ENCODE data around the gene FBXW5. TPM values are rescaled to one million over a fixed set of nuclear protein-coding genes. Genes with fewer than 3 reads are reported as not detected.

The FBXW5 gene
- polyA plus RNA-seq, 1 donor from 2014 or later: 138 TPM

GRCh38 chr9:136899196-136899595 is 45.3 kb downstream of the FBXW5 start:
- no peaks in the 10 kb centered on the region for H3K79me2 ChIP-seq (replicated peaks; ENCODE audit: insufficient read depth, low read length)
- no peaks in the 10 kb centered on the region for H3K36me3 ChIP-seq (ENCODE audit: insufficient read depth, low read length)
- H3K9me3 ChIP-seq (ENCODE audit: low read length): no peaks in the 10 kb centered on the region
- H3K9me2 ChIP-seq (ENCODE audit: insufficient read depth, low read length): no peaks in the 10 kb centered on the region
- no peak overlapping the region for H3K4me2 ChIP-seq (ENCODE audit: low read length)
- no peak overlapping the region for H2AFZ ChIP-seq (ENCODE audit: low read depth, low read length)
- H3K27ac ChIP-seq (ENCODE audit: low read length): no peak overlapping the region
- no peak overlapping the region for H3K9ac ChIP-seq (ENCODE audit: low read length)
- H4K20me1 ChIP-seq (ENCODE audit: insufficient read depth): no peaks in the 10 kb centered on the region
- H3K27me3 ChIP-seq (ENCODE audit: insufficient read depth, low read depth, low read length): no peaks in the 10 kb centered on the region
- H3F3A ChIP-seq (ENCODE audit: insufficient read depth, low read length, poor library complexity, severe bottlenecking): no peaks in the 10 kb centered on the region
- H3K4me3 ChIP-seq (ENCODE audit: low read length): no peak overlapping the region
- no peak for TF ChIP-seq MXI1 (conservative IDR thresholded peaks at IDR 0.05; ENCODE audit: poor library complexity, severe bottlenecking)
- no peak for TF ChIP-seq TAF1 (IDR thresholded peaks at IDR 0.05; ENCODE audit: low read depth)
- TF ChIP-seq RAD21 (conservative IDR thresholded peaks at IDR 0.05): no peak
- TF ChIP-seq, protein P1, sequence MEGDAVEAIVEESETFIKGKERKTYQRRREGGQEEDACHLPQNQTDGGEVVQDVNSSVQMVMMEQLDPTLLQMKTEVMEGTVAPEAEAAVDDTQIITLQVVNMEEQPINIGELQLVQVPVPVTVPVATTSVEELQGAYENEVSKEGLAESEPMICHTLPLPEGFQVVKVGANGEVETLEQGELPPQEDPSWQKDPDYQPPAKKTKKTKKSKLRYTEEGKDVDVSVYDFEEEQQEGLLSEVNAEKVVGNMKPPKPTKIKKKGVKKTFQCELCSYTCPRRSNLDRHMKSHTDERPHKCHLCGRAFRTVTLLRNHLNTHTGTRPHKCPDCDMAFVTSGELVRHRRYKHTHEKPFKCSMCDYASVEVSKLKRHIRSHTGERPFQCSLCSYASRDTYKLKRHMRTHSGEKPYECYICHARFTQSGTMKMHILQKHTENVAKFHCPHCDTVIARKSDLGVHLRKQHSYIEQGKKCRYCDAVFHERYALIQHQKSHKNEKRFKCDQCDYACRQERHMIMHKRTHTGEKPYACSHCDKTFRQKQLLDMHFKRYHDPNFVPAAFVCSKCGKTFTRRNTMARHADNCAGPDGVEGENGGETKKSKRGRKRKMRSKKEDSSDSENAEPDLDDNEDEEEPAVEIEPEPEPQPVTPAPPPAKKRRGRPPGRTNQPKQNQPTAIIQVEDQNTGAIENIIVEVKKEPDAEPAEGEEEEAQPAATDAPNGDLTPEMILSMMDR (IDR thresholded peaks at IDR 0.05; ENCODE audit: poor library complexity, severe bottlenecking): no peak

- H3K4me3 ChIP-seq (ENCODE audit: low read length): no peak overlapping the region
- no peaks in the 10 kb centered on the region for H3K27me3 ChIP-seq (ENCODE audit: insufficient read depth, low read depth, low read length)
- H3K9me3 ChIP-seq (ENCODE audit: low read length): no peaks in the 10 kb centered on the region
- H3F3A ChIP-seq (ENCODE audit: insufficient read depth, low read length, poor library complexity, severe bottlenecking): no peaks in the 10 kb centered on the region
- no peak overlapping the region for H3K9ac ChIP-seq (ENCODE audit: low read length)
- H3K4me2 ChIP-seq (ENCODE audit: low read length): no peak overlapping the region
- no peak overlapping the region for H2AFZ ChIP-seq (ENCODE audit: low read depth, low read length)
- no peaks in the 10 kb centered on the region for H3K36me3 ChIP-seq (ENCODE audit: insufficient read depth, low read length)
- H3K9me2 ChIP-seq (ENCODE audit: insufficient read depth, low read length): no peaks in the 10 kb centered on the region
- H3K27ac ChIP-seq (ENCODE audit: low read length): no peak overlapping the region
- H3K79me2 ChIP-seq (replicated peaks; ENCODE audit: insufficient read depth, low read length): no peaks in the 10 kb centered on the region
- no peak for TF ChIP-seq EP300 (conservative IDR thresholded peaks at IDR 0.05; ENCODE audit: poor library complexity, severe bottlenecking)
- TF ChIP-seq, protein P2, sequence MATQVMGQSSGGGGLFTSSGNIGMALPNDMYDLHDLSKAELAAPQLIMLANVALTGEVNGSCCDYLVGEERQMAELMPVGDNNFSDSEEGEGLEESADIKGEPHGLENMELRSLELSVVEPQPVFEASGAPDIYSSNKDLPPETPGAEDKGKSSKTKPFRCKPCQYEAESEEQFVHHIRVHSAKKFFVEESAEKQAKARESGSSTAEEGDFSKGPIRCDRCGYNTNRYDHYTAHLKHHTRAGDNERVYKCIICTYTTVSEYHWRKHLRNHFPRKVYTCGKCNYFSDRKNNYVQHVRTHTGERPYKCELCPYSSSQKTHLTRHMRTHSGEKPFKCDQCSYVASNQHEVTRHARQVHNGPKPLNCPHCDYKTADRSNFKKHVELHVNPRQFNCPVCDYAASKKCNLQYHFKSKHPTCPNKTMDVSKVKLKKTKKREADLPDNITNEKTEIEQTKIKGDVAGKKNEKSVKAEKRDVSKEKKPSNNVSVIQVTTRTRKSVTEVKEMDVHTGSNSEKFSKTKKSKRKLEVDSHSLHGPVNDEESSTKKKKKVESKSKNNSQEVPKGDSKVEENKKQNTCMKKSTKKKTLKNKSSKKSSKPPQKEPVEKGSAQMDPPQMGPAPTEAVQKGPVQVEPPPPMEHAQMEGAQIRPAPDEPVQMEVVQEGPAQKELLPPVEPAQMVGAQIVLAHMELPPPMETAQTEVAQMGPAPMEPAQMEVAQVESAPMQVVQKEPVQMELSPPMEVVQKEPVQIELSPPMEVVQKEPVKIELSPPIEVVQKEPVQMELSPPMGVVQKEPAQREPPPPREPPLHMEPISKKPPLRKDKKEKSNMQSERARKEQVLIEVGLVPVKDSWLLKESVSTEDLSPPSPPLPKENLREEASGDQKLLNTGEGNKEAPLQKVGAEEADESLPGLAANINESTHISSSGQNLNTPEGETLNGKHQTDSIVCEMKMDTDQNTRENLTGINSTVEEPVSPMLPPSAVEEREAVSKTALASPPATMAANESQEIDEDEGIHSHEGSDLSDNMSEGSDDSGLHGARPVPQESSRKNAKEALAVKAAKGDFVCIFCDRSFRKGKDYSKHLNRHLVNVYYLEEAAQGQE (IDR thresholded peaks at IDR 0.05; ENCODE audit: borderline replicate concordance): no peak
- TF ChIP-seq, protein P1 (IDR thresholded peaks at IDR 0.05; ENCODE audit: poor library complexity, severe bottlenecking): no peak
- no peak for TF ChIP-seq MXI1 (conservative IDR thresholded peaks at IDR 0.05; ENCODE audit: poor library complexity, severe bottlenecking)
- TF ChIP-seq TAF1 (IDR thresholded peaks at IDR 0.05; ENCODE audit: low read depth): no peak
- no peak for TF ChIP-seq RAD21 (conservative IDR thresholded peaks at IDR 0.05)
- no peak for TF ChIP-seq SMC3 (conservative IDR thresholded peaks at IDR 0.05; ENCODE audit: poor library complexity)
- TF ChIP-seq EZH2 (IDR thresholded peaks at IDR 0.05; ENCODE audit: borderline replicate concordance, insufficient read depth, low read length, poor library complexity, severe bottlenecking): no peak
- no peak for TF ChIP-seq POLR2AphosphoS5 (IDR thresholded peaks at IDR 0.05)
- no peaks in the 10 kb centered on the region for H4K20me1 ChIP-seq (ENCODE audit: insufficient read depth)
Measured at GRCh38 chr9:136898483-136899100, 45.9 kb downstream of the FBXW5 start.
